Hepatocyte (in vitro differentiated cells): ENCODE results near the gene NCR3LG1. TPM values are rescaled to one million over a fixed set of nuclear protein-coding genes. Genes with fewer than 3 reads are reported as not detected.

ENCODE experiments used
- DNase-seq: peaks from one replicate; pipeline ENCODE4 v3.0.0-alpha.2; 2016; ENCODE audit warnings: low spot score
- H2AFZ ChIP-seq: fragments of 200-600 bp; sonication (generic); 2 replicates; pipeline ENCODE4 v1.6.0; 2016; ENCODE audit warnings: antibody characterized with exemption, mild to moderate bottlenecking
- H3K27ac ChIP-seq: fragments of 200-600 bp; sonication (generic); 2 replicates; pipeline ENCODE4 v1.5.1; 2016; ENCODE audit warnings: mild to moderate bottlenecking
- H3K27me3 ChIP-seq: fragments of 200-600 bp; sonication (generic); 2 replicates; pipeline ENCODE4 v1.6.1; 2016
- H3K36me3 ChIP-seq: fragments of 200-600 bp; sonication (generic); replicated peaks from 2 replicates; pipeline ENCODE4 v1.5.1; 2016; ENCODE audit warnings: low read depth; ENCODE audit not compliant: insufficient read depth
- H3K4me1 ChIP-seq: fragments of 200-600 bp; sonication (generic); 2 replicates; pipeline ENCODE4 v1.5.1; 2016; ENCODE audit warnings: mild to moderate bottlenecking, moderate library complexity; ENCODE audit not compliant: insufficient read depth
- H3K4me2 ChIP-seq: fragments of 200-600 bp; sonication (generic); 2 replicates; pipeline ENCODE4 v1.6.0; 2016
- H3K4me3 ChIP-seq: fragments of 200-600 bp; sonication (generic); 2 replicates; pipeline ENCODE4 v1.5.1; 2016; ENCODE audit warnings: mild to moderate bottlenecking
- H3K79me2 ChIP-seq: fragments of 200-600 bp; sonication (generic); 2 replicates; pipeline ENCODE4 v1.6.0; 2017; ENCODE audit warnings: mild to moderate bottlenecking
- H3K9me2 ChIP-seq: fragments of 200-600 bp; sonication (generic); replicated peaks from 2 replicates; pipeline ENCODE4 v1.6.0; 2017; ENCODE audit warnings: mild to moderate bottlenecking; ENCODE audit not compliant: insufficient read depth
- H3K9me3 ChIP-seq: fragments of 200-600 bp; sonication (generic); 2 replicates; pipeline ENCODE4 v1.5.1; 2016; ENCODE audit warnings: low read depth, mild to moderate bottlenecking
- H4K20me1 ChIP-seq: fragments of 200-600 bp; sonication (generic); 2 replicates; pipeline ENCODE4 v1.6.0; 2016; ENCODE audit warnings: mild to moderate bottlenecking; ENCODE audit not compliant: insufficient read depth, poor library complexity, severe bottlenecking
- EZH2 ChIP-seq: fragments of 200-600 bp; sonication (generic); IDR thresholded peaks from 2 replicates; pipeline ENCODE4 v1.6.1; 2016; ENCODE audit warnings: antibody characterized with exemption, mild to moderate bottlenecking, borderline replicate concordance
- EZH2phosphoT487 ChIP-seq: fragments of 200-600 bp; sonication (generic); IDR thresholded peaks from one replicate; pipeline ENCODE4 v1.6.1; 2018; ENCODE audit warnings: antibody characterized with exemption, mild to moderate bottlenecking, low read depth, moderate library complexity; ENCODE audit not compliant: unreplicated experiment, severe bottlenecking
- WGBS: methylation state at CpG from one replicate; pipeline ENCODE4 v1.1.6; 2016; ENCODE audit warnings: low lambda C conversion rate; ENCODE audit errors: missing lambda C conversion rate; 5-methylcytosine and 5-hydroxymethylcytosine counted together
- polyA plus RNA-seq: library from polyadenylated mRNA; unstranded; fragments of >200 nt; fragmentation: Nextera tagmentation; extraction: Ambion mirVana; gene quantifications from 2 replicates; pipeline ENCODE4 v1.2.1, GENCODE V29; 2016
- total RNA-seq: library from RNA; depleted of rRNA; stranded (reverse); fragments of >200 nt; gene quantifications from 2 replicates; pipeline ENCODE4 v1.2.3, GENCODE V29; 2014
- TF ChIP-seq, protein P1 (sequence below): fragments of 200-600 bp; sonication (generic); IDR thresholded peaks from 2 replicates; pipeline ENCODE4 v1.5.1; 2016; ENCODE audit warnings: antibody characterized with exemption, mild to moderate bottlenecking; ENCODE audit not compliant: poor library complexity

NCR3LG1 gene
- total and polyA plus RNA-seq, 2 experiments from 2014 or later = 3.7 to 13.8 TPM

DNA sequence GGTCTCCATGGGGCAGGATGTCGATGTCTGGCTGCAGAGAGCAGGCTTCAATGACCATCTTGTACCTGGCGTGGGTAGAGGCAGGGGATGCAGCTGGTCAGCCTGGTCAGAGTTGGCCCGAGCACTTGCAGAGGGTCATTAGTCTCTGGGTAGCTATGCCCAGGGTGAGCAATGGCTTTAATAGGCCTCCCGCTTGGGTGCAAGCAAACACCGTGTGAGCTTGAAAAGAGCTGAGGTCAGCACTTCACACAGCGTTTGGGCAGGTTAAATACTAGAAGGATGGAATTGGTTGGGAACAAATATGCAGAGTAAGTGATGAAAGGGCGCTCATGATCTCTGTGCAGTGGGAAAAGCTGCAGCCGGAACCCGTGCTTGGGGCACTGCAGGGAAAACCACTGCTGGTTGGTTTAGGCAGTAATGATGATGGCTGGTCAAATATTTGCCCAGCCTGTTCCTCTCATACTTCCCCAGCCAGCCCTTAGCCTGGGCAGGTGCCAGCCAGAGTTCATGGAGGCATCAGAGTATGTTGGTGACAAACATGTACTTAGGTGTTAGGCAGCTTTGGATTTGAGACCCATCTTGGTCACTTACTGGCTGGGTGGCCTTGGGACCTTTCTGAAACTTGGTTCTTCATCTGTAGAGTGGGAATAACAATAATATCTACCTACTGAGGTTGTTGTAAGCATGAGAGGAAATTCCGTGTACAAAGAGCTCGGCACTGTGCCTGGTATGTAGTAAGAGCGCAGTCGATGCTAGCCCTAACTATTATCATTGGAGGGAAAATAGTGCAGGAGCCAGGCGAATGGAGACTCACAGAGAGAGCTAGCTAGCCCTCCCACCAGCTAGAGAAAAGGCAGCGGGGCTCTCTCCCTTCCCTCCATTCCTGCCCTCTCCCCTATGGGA lies 62.1 kb downstream of the NCR3LG1 start:
- TF ChIP-seq, protein P1, sequence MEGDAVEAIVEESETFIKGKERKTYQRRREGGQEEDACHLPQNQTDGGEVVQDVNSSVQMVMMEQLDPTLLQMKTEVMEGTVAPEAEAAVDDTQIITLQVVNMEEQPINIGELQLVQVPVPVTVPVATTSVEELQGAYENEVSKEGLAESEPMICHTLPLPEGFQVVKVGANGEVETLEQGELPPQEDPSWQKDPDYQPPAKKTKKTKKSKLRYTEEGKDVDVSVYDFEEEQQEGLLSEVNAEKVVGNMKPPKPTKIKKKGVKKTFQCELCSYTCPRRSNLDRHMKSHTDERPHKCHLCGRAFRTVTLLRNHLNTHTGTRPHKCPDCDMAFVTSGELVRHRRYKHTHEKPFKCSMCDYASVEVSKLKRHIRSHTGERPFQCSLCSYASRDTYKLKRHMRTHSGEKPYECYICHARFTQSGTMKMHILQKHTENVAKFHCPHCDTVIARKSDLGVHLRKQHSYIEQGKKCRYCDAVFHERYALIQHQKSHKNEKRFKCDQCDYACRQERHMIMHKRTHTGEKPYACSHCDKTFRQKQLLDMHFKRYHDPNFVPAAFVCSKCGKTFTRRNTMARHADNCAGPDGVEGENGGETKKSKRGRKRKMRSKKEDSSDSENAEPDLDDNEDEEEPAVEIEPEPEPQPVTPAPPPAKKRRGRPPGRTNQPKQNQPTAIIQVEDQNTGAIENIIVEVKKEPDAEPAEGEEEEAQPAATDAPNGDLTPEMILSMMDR = no peak
- TF ChIP-seq EZH2phosphoT487 (no peak), EZH2 (no peak)
- Histone ChIP-seq H2AFZ (no peak overlapping the region), H3K27me3 (peaks cover 13% of the 10 kb centered on the region), H3K36me3 (no peaks in the 10 kb centered on the region), H4K20me1 (no peaks in the 10 kb centered on the region), H3K9me3 (no peaks in the 10 kb centered on the region), H3K4me3 (no peak overlapping the region), H3K4me2 (no peak overlapping the region), H3K79me2 (no peaks in the 10 kb centered on the region), H3K4me1 (no peaks in the 10 kb centered on the region), H3K27ac (no peak overlapping the region), H3K9me2 (no peaks in the 10 kb centered on the region)
- WGBS = 81% methylated on average over 15 of the region's 15 CpGs
- DNase-seq = no peak

DNA sequence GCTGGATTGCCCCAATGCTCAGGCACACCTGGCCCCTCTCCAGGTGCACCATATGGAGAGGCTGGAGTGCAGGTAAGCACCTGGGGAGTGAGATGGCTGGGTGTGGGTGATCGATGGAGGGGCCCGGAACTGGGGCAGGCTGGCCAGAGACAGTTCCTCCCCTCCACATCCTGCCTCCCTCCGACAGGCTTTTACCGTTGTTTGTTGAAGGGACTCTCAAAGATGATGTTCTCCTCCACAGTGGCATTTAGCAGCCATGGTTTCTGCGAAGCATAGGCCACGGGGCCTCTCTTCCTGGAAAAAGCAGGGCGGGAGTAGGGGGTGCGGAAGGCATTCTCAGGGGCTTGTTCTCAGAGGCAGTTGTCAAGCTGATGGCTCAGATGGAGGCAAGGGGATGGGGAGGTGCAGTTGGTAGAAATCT lies 62.7 kb downstream of the NCR3LG1 start:
- WGBS = 88% methylated on average over 8 of the region's 8 CpGs
- Histone ChIP-seq H4K20me1 (no peaks in the 10 kb centered on the region), H3K79me2 (no peaks in the 10 kb centered on the region), H3K4me2 (no peak overlapping the region), H3K27me3 (peaks cover 20% of the 10 kb centered on the region), H3K9me2 (no peaks in the 10 kb centered on the region), H3K36me3 (no peaks in the 10 kb centered on the region), H3K4me3 (no peak overlapping the region), H3K9me3 (no peaks in the 10 kb centered on the region), H3K4me1 (no peaks in the 10 kb centered on the region), H2AFZ (no peak overlapping the region), H3K27ac (no peak overlapping the region)
- TF ChIP-seq, protein P1 = no peak
- TF ChIP-seq EZH2phosphoT487 (no peak), EZH2 (no peak)
- DNase-seq = no peak

DNA sequence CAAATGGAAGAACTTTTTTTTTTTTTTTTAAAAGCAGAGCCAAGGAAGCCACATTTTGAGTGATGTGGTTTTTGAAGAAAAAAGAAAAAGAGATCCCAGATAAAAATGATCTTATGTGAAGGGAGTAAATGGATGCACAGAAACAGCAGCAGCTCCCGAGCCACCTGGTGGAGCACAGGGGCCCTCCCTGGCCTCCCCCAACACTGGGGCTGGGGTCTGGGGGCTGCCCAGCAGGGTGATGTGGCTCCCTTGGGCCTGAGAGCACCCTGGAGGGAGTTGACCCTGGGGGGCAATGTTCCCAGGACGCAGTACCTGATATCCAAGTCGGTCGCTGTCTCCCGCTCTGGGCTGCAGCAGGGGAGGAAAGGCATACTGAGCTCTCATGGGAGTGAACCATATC lies 63.4 kb downstream of the NCR3LG1 start:
- Histone ChIP-seq H3K27me3 (peaks cover 26% of the 10 kb centered on the region), H3K9me3 (no peaks in the 10 kb centered on the region), H3K79me2 (no peaks in the 10 kb centered on the region), H3K9me2 (no peaks in the 10 kb centered on the region), H3K27ac (no peak overlapping the region), H2AFZ (no peak overlapping the region), H4K20me1 (no peaks in the 10 kb centered on the region), H3K36me3 (no peaks in the 10 kb centered on the region), H3K4me3 (no peak overlapping the region), H3K4me2 (no peak overlapping the region), H3K4me1 (no peaks in the 10 kb centered on the region)
- 93% methylated on average over 5 of the region's 5 CpGs for WGBS
- TF ChIP-seq EZH2phosphoT487 = no peak
- TF ChIP-seq EZH2 = no peak
- TF ChIP-seq, protein P1 = no peak
- no peak for DNase-seq
